ENCODE measurements around the gene RITA1. TPM values are rescaled to one million over a fixed set of nuclear protein-coding genes. Genes with fewer than 3 reads are reported as not detected.

Gene RITA1
- total RNA-seq, 1 experiment from 2014 or later, result 38.8 TPM

DNA sequence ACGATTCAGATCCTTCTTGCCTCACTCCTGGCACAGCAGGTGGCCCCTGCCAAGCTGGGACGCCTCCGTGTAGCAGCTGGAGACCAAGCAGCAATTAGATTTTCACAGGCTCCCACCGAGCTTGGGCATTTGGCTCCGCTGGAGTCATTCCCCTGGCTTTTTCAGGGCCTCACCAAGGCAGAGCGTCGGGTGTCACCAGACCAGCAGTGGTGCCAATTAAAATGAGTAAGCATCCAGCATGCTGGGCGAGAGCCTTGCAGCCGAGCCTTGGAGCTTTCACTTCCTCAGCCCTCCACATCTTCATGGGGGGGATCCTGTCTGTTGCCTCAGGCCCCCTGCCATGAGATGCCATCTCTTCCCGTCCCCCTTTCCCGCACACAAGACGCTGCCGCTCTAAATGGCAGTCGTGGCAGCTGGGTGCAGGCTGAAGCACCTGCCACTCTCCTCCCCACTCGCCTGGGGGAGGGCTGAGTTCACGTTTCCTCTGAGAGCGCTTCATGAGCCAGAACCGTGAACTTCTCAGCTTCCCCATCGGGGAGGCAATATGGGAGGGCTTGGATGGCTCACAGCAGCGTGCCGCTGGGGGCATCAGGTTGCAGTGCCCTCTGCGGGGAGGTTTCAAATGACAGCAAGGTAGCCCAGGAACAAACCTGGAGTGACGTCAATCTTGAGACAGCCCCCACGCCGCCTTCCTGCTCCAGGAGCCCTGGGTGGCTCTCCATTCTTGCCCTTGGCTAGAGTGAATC is 47.5 kb downstream of the RITA1 start:
- DNase-seq (ENCODE audit: low read depth, low spot score), result no peak
- in situ Hi-C loops (cut with HindIII; ENCODE audit: low pct_unique_long_range_greater_than_20kb, low sequenced_read_pairs), result no loop called here

DNA sequence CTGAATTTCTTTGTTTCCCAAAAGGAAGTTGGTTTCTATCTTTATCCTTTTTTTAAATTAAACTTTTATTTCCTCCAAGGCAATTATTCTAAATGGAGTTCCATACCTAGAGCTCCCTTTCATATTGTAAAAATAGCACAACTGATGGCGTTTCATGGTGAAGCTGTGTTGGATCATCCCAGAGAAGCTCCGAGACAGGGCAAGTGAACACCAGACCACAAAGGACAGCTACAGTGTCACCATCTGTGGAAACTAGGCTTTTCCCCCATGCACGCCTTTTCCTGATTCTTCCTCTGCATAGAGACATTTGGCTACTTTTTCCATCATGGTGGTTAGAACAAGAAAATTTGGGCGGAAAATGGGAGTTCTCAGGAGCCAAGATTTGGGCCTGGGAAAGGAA is 48.4 kb downstream of the RITA1 start:
- no peak for DNase-seq (ENCODE audit: low read depth, low spot score)
- in situ Hi-C loops (cut with HindIII; ENCODE audit: low pct_unique_long_range_greater_than_20kb, low sequenced_read_pairs), result no loop called here

DNA sequence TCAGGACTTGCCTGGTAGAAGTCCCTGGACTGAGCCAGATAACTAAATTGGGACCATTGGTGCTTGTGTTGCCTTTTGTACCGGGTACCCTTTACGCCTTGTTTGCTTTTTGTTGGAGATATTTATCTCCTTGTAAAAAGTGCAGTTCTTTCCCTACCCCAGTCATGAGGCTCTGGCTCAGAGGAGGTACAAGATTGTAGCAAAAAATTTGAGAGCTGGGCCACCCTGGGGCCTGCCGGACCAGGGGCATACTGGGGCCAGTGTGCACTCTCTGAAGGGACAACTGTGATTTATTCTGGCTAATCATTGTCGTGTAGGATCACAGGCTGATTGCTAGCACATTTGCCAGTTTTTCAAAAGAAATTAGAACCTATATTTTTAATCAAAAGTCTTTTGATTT is 49.0 kb downstream of the RITA1 start:
- in situ Hi-C loops (cut with HindIII; ENCODE audit: low pct_unique_long_range_greater_than_20kb, low sequenced_read_pairs), result no loop called here
- DNase-seq (ENCODE audit: low read depth, low spot score), result no peak

DNA sequence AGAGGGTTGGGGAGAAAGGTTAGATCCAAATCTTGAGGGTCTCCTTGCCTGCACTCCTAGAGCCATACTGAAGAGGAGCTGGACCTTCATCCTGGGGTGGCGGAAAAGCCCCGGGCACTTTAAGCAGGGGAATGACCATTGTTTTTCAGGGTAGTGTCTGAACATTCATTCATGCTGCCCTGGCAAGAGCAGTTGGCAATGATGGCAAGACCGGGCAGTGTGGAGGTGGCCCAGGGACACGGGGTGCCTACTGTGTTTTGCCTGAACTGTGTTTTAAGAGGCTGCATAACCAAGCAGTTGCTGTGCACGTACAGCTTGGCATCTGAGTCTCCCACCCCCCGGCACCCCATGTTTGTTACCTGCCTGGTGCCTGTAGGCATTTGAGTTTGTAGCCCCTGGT is 50.5 kb downstream of the RITA1 start:
- DNase-seq (ENCODE audit: low read depth, low spot score), result no peak
- in situ Hi-C loops (cut with HindIII; ENCODE audit: low pct_unique_long_range_greater_than_20kb, low sequenced_read_pairs), result no loop called here

GRCh38 chr12:113236539-113237399 is 51.2 kb downstream of the RITA1 start:
- DNase-seq (ENCODE audit: low read depth, low spot score), result no peak
- in situ Hi-C loops (cut with HindIII; ENCODE audit: low pct_unique_long_range_greater_than_20kb, low sequenced_read_pairs), result no loop called here

DNA sequence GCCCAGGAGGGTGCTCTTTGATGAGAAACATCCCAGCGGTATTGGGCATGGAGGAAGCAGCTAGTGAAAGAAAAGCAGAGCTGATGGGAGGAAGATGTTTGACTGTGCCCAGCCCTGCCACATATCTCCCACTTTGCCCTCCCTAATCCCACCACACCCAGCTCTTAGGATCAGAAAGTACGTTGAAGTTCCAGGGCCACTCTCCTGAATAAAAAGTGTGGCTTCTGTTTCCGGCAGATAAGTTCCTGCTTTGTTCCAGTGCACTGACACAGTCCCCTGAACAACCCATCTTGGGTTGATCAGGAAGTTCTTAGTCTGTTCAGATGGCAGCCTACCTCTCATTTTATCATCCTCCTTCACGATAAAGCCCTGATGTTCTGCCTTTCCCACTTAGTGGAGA is 52.2 kb downstream of the RITA1 start:
- no peak for DNase-seq (ENCODE audit: low read depth, low spot score)
- in situ Hi-C loops (cut with HindIII; ENCODE audit: low pct_unique_long_range_greater_than_20kb, low sequenced_read_pairs), result no loop called here

DNA sequence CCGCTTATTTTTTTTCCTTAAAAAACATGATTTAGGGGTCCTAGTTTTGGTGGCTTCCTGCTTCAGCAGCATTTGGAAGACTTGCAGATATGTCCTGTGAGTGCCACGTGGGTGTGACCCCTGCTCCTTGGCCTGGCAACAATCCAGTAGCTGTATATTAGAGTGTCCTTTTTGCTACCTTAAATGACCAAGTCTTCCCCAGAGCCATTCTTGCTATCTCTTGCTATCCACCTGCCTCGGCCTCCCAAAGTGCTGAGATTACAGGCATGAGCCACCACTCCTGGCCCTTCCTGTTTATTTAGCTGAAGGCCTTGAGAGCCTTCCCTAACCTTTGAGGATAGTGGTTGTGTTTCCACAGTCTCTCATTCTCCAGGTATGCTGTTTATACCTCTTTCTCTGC is 52.8 kb downstream of the RITA1 start:
- DNase-seq (ENCODE audit: low read depth, low spot score), result no peak
- in situ Hi-C loops (cut with HindIII; ENCODE audit: low pct_unique_long_range_greater_than_20kb, low sequenced_read_pairs), result no loop called here

GRCh38 chr12:113239288-113239771 is 53.8 kb downstream of the RITA1 start:
- in situ Hi-C loops (cut with HindIII; ENCODE audit: low pct_unique_long_range_greater_than_20kb, low sequenced_read_pairs), result no loop called here
- DNase-seq (ENCODE audit: low read depth, low spot score), result no peak

DNA sequence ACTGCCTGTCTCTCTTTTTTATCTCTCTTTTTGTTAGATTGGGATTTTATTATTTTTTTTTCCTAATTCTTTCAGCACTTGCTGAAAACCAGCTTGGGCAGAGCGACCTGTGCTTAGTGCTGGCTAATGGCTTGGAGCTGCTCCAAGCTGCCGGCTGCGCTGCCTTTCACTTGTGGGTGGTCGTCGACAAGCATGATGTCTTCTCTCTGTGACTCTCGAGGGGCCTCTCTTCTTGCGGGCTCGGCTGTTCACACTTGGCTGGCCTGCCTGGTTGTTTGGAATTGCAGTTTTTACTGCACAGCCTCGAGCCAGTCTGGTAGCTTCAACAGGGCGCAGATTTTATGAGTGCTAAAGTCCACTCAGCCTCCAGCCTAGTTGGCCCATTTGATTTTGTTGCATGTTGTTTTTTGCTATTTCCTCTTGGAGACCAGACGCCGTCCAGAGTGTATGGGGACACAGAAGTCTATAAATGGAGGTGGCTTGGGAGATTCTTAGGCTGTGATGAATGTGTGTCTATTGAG is 54.4 kb downstream of the RITA1 start:
- in situ Hi-C loops (cut with HindIII; ENCODE audit: low pct_unique_long_range_greater_than_20kb, low sequenced_read_pairs), result no loop called here
- no peak for DNase-seq (ENCODE audit: low read depth, low spot score)

DNA sequence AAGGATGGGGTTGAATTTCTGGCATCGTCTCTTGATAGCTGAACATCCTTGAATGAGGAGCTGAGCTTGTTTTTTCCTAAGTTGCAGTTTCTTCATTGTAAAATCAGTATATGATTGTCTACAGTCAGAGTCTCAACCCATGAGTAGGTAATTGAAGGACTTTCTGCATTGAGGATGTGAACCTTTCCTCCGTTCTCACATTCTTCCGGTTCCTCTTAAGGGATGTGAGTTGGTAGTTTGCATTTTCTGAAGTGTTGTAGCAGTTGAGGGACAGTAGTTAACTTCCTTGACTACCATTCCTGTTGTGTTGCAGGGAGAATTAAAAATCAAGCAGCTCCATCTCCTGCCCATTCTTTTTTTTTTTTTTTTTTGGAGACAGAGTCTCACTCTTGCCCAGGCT is 54.9 kb downstream of the RITA1 start:
- in situ Hi-C loops (cut with HindIII; ENCODE audit: low pct_unique_long_range_greater_than_20kb, low sequenced_read_pairs), result no loop called here
- DNase-seq (ENCODE audit: low read depth, low spot score), result no peak

DNA sequence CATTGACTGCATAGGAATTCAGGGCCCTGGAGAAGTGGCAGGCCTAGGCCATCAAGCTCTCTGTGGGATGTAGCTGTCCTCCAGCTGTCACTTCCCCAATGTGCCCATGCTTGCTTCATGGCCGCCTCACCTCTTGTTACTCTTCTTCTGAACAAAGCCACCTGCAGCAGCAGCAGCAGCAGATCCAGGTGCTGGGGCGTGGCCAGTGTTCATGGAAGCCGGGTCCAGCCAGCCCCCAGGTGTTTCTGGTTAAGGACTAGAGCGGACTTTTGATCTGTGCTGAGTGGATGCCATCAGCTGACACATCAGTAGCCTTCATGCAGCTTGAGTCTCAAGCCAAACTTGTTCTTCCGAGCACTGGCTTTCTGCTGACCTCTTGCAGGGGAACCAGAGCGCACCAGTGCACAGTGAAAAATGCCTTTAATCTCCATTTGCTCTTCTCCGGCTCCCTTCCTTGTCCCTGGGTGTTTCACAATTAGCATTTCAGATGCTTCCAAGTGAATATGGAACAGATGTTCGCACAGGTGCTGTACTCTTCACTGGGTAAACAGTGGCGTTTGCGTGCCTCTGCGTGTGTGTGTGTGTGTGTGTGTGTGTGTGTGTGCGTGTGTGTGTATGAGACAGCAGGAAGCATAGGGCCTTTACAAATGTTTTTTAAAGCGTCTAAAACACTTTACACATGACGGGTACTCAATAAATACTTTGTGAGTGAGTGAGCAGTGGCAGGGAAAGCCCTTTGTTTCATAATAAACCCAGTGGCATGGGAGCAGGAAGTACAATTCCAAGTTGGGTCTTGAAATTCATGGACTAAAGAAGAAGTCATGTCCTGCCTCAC is 55.9 kb downstream of the RITA1 start:
- in situ Hi-C loops (cut with HindIII; ENCODE audit: low pct_unique_long_range_greater_than_20kb, low sequenced_read_pairs), result no loop called here
- no peak for DNase-seq (ENCODE audit: low read depth, low spot score)

Small RNA genes within 50 kb of the gene (small RNA-seq; reads per million reads assigned to genes)
- gene MIR7106, result 0 reads per million in 2 experiments
- 0 reads per million in 2 experiments for gene RF00019

Other genes with a start within 250 kb of the RITA1 start
- 6.6 and 8.8 TPM in 2 replicates for gene OAS3, start 247.2 kb upstream of the RITA1 start, total RNA-seq (2014; rRNA removed; shearing (Covaris generic))
- 1.3 and 1.9 TPM in 2 replicates for gene OAS2, start 207.2 kb upstream of the RITA1 start, total RNA-seq (2014; rRNA removed; shearing (Covaris generic))
- 0.95 and 1.1 TPM in 2 replicates for gene DTX1, start 129.0 kb upstream of the RITA1 start, total RNA-seq (2014; rRNA removed; shearing (Covaris generic))
- gene RASAL1, start 50.0 kb upstream of the RITA1 start, total RNA-seq (2014; rRNA removed; shearing (Covaris generic)), result 0.74 and 0.85 TPM in 2 replicates
- gene CFAP73, start 36.0 kb upstream of the RITA1 start, total RNA-seq (2014; rRNA removed; shearing (Covaris generic)), result not detected in 2 replicates
- gene DDX54, start 243 bp upstream of the RITA1 start, total RNA-seq (2014; rRNA removed; shearing (Covaris generic)), result 60.4 and 73.4 TPM in 2 replicates
- gene TPCN1, start 35.7 kb downstream of the RITA1 start, total RNA-seq (2014; rRNA removed; shearing (Covaris generic)), result 14.3 and 16.3 TPM in 2 replicates
- 3.9 and 5.1 TPM in 2 replicates for gene SLC8B1, start 149.4 kb downstream of the RITA1 start, total RNA-seq (2014; rRNA removed; shearing (Covaris generic))
- gene PLBD2, start 172.9 kb downstream of the RITA1 start, total RNA-seq (2014; rRNA removed; shearing (Covaris generic)), result 28.3 and 30.2 TPM in 2 replicates
- not detected in 2 replicates for gene SDS, start 218.2 kb downstream of the RITA1 start, total RNA-seq (2014; rRNA removed; shearing (Covaris generic))
- 8.3 and 8.6 TPM in 2 replicates for gene SDSL, start 236.7 kb downstream of the RITA1 start, total RNA-seq (2014; rRNA removed; shearing (Covaris generic))